Measurements from ENCODE around the gene AAMP.

The AAMP gene, protein sequence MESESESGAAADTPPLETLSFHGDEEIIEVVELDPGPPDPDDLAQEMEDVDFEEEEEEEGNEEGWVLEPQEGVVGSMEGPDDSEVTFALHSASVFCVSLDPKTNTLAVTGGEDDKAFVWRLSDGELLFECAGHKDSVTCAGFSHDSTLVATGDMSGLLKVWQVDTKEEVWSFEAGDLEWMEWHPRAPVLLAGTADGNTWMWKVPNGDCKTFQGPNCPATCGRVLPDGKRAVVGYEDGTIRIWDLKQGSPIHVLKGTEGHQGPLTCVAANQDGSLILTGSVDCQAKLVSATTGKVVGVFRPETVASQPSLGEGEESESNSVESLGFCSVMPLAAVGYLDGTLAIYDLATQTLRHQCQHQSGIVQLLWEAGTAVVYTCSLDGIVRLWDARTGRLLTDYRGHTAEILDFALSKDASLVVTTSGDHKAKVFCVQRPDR

DNA sequence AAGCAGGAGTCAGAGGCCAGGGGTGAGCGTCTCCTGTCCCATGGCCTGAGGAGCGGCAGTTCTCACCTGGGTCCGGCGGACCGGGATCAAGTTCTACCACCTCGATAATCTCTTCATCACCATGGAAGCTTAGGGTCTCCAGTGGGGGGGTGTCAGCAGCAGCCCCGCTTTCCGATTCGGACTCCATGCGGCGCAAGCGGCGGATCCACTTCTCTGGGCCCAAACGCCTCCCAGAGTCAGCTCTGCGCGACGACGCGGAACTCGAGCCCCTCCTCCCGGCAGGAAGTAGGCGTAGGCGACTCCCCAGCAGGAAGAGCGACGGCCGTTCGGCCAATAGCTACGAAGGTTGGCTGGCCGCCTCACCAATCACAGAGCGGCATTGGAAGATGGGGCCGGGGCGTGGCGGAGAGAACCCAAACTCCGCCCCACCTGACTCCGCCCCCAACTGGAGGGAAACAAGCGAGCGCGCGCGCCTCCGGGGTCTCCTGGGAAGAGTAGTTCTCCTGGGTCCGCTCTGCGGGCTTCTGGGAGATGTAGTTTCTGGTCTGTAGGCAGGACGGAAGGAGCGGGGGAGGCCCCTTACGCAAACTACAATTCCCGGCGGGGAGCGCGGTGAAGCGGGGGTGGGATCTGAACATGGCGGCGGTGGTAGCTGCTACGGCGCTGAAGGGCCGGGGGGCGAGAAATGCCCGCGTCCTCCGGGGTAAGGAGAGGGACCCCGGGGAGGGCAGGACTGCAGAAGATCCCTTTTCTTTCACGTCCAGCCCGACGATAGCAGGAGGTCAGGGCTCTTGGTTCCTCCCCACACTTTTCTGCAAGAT is at the start of gene AAMP, which contains the start of gene PNKD:
Gene AAMP, minus strand, starts transcription at position 238 of the 821 bp plus-strand sequence. Its CDS starts 51 bp downstream, at position 187.
Gene PNKD, plus strand, starts transcription at position 620 of the 821 bp plus-strand sequence. Its CDS starts 17 bp downstream, at position 637.
- no peak for TF ChIP-seq CTCF (conservative IDR thresholded peaks at IDR 0.05)

GRCh38 chr2:218318241-218318640 is 48.3 kb upstream of the AAMP start:
- no peak for TF ChIP-seq CTCF (conservative IDR thresholded peaks at IDR 0.05)
- H3K27ac ChIP-seq, result no peak overlapping the region

More for the DNA sequence above, at the start of gene AAMP, which contains the start of gene PNKD:
- H3K27ac ChIP-seq, result peak within 1 kb of the TSS; percentile 78

GRCh38 chr2:218317835-218318234 is 47.9 kb upstream of the AAMP start:
- H3K27ac ChIP-seq, result no peak overlapping the region
- TF ChIP-seq CTCF (conservative IDR thresholded peaks at IDR 0.05), result no peak

DNA sequence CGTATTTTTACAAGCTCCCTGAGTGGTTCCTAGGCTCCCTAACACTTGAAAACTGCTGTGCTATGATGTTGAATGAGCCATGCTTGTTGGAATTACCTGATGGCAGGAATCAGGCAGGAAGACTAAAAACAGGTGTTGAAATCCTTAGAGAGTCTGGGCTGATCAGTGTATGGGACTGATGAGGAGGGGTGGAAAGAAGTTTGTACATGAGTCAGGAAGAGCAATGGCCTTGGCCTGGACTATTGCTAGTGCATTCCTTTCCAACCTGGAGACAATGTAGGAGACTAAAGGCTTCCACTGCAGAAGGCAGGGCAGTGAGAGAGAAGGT is 47.3 kb upstream of the AAMP start:
- no peak overlapping the region for H3K27ac ChIP-seq
- no peak for TF ChIP-seq CTCF (conservative IDR thresholded peaks at IDR 0.05)

DNA sequence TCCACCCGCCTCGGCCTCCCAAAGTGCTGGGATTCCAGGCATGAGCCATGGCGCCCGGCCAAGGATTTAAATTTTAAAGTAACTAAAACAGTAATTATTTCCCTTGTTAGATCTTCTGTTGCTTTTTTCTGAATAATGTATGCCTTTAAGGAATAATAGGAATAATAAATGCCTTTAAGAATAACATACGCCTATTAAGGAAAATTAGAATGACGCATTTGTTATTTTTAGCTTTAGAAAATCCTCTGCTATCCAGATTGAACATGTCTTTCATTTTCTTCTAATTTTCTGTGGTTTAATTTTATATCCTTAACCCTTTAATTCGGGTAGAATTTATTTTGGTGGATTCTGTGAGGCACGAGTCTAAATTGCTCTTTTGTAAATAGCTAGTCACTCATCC is 45.5 kb upstream of the AAMP start:
- TF ChIP-seq CTCF (conservative IDR thresholded peaks at IDR 0.05), result no peak
- H3K27ac ChIP-seq, result no peak overlapping the region

GRCh38 chr2:218314764-218315163 is 44.8 kb upstream of the AAMP start:
- H3K27ac ChIP-seq, result peak overlapping the region; percentile 87; the same call in 1 of the 2 replicates

DNA sequence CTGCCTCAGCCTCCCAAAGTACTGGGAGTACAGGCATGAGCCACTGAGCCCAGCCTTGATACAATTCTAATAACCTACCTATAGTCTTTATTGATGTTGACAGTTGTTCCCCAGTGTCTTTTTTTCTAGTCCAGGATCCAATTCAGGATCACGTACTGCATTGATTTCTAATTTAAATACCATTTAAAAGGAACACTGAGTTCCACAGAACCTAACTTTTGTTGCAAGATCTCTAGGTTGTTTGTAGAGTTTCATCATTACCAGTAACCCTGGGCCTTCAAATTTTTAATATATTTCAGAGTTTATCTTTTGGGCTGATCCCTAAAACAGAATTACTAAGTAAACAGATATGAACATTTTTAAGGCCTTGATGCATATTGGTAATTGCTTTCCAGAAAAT is 43.4 kb upstream of the AAMP start:
- peak overlapping the region; percentile 87 for H3K27ac ChIP-seq
- no peak for TF ChIP-seq CTCF (conservative IDR thresholded peaks at IDR 0.05)

Measured in VCaP (cell line).